Measurements from ENCODE around the gene SLC2A4.
"Not testable (repeated sequence)": the region's sequence is repeated elsewhere in the genome, so short reads cannot be mapped to it uniquely, and the experiment has no call there.

The SLC2A4 gene

GRCh38 chr17:7281074-7281952 is at the start of gene SLC2A4:
TSS of gene SLC2A4 (plus strand) at chr17:7281718. CDS start at chr17:7281935, 217 bp downstream.
- DNase-seq: peak; percentile 88

- no peak for DNase-seq
Measured at GRCh38 chr17:7232114-7232513, 49.4 kb upstream of the SLC2A4 start.

GRCh38 chr17:7233701-7234082 is 47.8 kb upstream of the SLC2A4 start:
- DNase-seq: no peak

- peak; percentile 89 for DNase-seq
Measured at GRCh38 chr17:7234083-7234951, 47.2 kb upstream of the SLC2A4 start, which contains the start of gene DVL2. TSS of gene DVL2 (minus strand) at chr17:7234517. CDS start at chr17:7234262, 255 bp downstream.

GRCh38 chr17:7235693-7236665 is 45.5 kb upstream of the SLC2A4 start:
- no peak for DNase-seq

- no peak for DNase-seq
Measured at GRCh38 chr17:7236808-7237207, 44.7 kb upstream of the SLC2A4 start.

- no peak for DNase-seq
Measured at GRCh38 chr17:7237266-7237760, 44.2 kb upstream of the SLC2A4 start.

GRCh38 chr17:7237761-7238419 is 43.6 kb upstream of the SLC2A4 start:
- peak; percentile 57 for DNase-seq

GRCh38 chr17:7238420-7239090 is 43.0 kb upstream of the SLC2A4 start:
- no peak for DNase-seq

GRCh38 chr17:7239091-7240027 is 42.2 kb upstream of the SLC2A4 start, which contains the start of gene PHF23:
TSS of gene PHF23 (minus strand) at chr17:7239457. CDS start at chr17:7239279, 178 bp downstream.
- peak; percentile 99 for DNase-seq

- no peak for DNase-seq
Measured at GRCh38 chr17:7240375-7240774, 41.1 kb upstream of the SLC2A4 start.

GRCh38 chr17:7241090-7241733 is 40.3 kb upstream of the SLC2A4 start:
- no peak for DNase-seq

GRCh38 chr17:7241783-7242716 is 39.5 kb upstream of the SLC2A4 start, which contains the start of gene GABARAP:
TSS of gene GABARAP (minus strand) at chr17:7242449. CDS start at chr17:7242330, 119 bp downstream.
- DNase-seq: peak; percentile 87

GRCh38 chr17:7242717-7243452 is 38.6 kb upstream of the SLC2A4 start:
- DNase-seq: peak; percentile 93

- no peak for DNase-seq
Measured at GRCh38 chr17:7243453-7243729, 38.1 kb upstream of the SLC2A4 start.

- DNase-seq: not testable (repeated sequence)
Measured at GRCh38 chr17:7243838-7244237, 37.7 kb upstream of the SLC2A4 start.

- no peak for DNase-seq
Measured at GRCh38 chr17:7246779-7247178, 34.7 kb upstream of the SLC2A4 start.
